SH-SY5Y (cell line): ENCODE measurements around the gene CRYBA4.
A peak's percentile ranks its signal among the peaks of the same experiment; 100 is the strongest.

Experiments used
- GATA2 ChIP-seq: IDR thresholded peaks from 2 replicates; pipeline ENCODE4 v1.6.1; 2011; ENCODE audit warnings: mild to moderate bottlenecking, low read depth, low read length
- GATA3 ChIP-seq: IDR thresholded peaks from 2 replicates; pipeline ENCODE4 v1.6.1; 2011; ENCODE audit warnings: low read depth, mild to moderate bottlenecking, low read length, moderate library complexity

Gene CRYBA4

DNA sequence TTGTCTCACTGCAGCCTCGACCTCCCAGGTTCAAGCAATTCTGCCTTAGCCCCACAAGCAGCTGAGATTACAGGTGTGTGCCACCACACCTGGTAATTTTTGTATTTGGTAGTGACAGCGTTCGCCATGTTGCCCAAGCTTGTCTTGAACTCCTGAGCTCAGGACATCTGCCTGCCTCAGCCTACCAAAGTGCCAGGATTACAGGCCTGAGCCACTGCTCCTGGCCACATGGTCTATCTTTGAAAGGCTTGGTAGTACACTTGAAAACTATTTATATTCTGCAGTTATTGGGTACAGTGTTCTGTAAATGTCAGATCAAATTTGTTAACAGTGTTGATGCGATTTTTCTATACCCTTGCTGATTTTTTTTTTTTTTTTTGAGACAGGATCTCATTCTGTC, 9.5 kb downstream of the CRYBA4 start:
- no peak for TF ChIP-seq GATA2
- TF ChIP-seq GATA3, result no peak

DNA sequence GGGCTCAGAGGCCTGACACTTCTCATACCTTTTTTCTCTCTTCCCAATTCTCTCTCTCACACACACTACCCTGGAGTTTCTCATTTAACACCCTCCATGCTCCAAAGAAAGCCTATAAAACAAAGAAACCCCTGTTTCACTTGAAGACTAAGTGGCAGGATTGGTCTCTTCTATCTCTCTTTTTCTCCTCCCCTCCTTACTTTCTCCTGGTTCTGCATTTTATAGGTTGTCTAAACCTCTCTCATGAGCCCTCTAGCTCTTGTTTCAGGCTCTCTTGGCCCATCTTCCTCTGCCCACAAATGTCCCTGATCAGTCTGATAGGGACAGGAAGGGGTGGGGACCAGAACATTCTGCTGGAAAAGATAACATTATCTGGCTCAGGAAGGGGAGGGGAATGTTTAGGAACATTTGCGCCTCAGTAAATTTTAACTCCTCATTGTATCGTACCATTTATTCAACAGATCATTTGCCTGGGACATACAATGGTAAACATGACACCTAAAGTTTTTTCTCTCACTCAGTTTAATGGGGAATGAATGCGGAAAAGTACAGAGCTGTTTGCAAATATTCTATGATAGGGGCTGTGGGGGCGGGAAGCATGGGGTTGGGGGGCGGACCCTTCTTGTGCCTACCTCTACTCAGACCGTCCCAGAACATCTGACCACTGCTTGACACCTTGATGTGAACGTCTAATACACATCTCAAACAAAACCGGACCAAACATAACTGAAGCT, 10.8 kb downstream of the CRYBA4 start:
- no peak for TF ChIP-seq GATA3
- TF ChIP-seq GATA2, result peak; percentile 12; the same call in 1 of the 2 replicates

- TF ChIP-seq GATA3 (no peak), GATA2 (no peak)
Measured at GRCh38 chr22:26634189-26634588, 12.4 kb downstream of the CRYBA4 start.

DNA sequence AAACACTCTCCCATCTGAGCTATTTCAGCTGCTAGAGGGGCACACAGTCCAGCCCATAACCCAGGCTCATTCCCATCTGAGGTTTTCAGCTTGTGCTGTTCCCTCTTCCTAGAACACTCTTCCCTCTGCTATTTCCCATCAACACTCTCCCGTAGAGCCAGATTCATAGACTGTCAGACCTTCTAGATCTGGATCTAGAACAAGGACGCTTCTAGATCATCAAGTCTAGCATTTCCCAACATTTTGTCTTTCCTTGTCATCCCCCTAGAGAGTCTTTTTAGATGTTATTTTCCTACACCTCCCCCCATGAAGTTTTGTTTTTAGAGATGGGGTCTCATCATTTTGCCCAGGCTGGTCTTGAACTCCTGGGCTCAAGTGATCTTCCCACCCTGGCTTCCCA, 13.4 kb downstream of the CRYBA4 start:
- TF ChIP-seq GATA3 (no peak), GATA2 (no peak)

- TF ChIP-seq GATA2, result no peak
- no peak for TF ChIP-seq GATA3
Measured at GRCh38 chr22:26636296-26636695, 14.5 kb downstream of the CRYBA4 start.

GRCh38 chr22:26642465-26643417, 21.0 kb downstream of the CRYBA4 start:
- TF ChIP-seq GATA2 (no peak), GATA3 (no peak)

DNA sequence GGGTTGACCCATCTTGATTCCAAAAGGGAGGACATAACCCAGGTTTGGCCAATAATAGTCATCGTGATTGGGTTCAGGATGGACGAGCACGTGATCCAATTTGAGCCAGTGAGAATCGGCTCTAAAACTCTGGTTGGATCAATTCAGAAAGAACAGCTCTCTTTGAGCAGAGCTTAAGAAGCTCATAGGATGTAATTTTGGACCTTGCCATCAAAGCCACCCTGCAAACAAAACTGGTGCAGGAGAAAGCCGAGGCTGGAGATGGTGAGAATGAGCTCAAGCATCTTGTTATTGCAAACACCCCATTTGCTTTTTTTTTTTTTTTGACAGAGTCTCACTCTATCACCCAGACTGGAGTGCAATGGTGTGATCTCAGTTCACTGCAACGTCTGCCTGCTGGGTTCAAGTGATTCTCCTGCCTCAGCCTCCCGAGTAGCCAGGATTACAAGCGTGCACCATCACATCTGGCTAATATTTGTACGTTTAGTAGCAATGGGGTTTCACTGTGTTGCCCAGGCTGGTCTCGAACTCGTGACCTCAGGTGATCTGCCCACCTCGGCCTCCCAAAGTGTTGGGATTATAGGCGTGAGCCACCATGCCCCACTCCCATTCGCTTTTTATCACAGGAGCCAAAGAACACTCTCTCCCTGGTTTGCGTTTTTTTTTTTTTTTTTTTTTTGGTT, 21.8 kb downstream of the CRYBA4 start:
- TF ChIP-seq GATA2, result no peak
- TF ChIP-seq GATA3, result no peak

GRCh38 chr22:26646158-26646557, 24.4 kb downstream of the CRYBA4 start:
- TF ChIP-seq GATA2 (no peak), GATA3 (no peak)

DNA sequence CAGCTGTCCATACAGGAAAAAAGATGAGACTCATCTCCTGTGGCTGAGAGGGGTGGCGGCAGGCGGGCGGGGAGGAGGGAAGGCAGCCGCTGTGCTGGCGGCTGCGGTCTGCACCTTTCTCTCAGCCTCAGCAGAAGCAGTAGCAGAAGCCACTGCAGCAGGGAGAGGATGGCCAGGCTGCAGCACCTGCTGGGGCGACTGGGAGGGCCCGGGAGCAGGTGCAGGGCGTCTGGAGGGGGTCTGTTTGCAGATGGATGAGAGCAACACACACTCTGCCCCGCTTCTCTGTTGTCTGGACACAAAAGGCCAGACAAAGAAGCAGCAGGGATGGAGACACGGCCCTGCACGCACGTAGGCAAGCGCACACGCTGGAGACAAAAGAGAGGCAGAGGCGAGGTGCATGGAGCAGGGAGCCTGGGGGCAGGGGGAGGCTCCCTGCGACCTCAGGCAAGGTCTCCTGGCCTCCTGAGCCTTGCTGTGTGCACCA, 26.3 kb downstream of the CRYBA4 start:
- TF ChIP-seq GATA3 (no peak), GATA2 (no peak)

GRCh38 chr22:26648528-26649388, 27.0 kb downstream of the CRYBA4 start:
- TF ChIP-seq GATA3, result no peak
- no peak for TF ChIP-seq GATA2

GRCh38 chr22:26650722-26651421, 29.1 kb downstream of the CRYBA4 start:
- TF ChIP-seq GATA3 (no peak), GATA2 (no peak)

GRCh38 chr22:26651815-26652214, 30.1 kb downstream of the CRYBA4 start:
- TF ChIP-seq GATA2, result no peak
- no peak for TF ChIP-seq GATA3
